Stimulated activated memory B cell treated with anti-CD40 and anti-IgM and Interleukin-4, amounts not matched to agents 10 μg/mL and 1 μg/mL and 100 μg/mL, for 72 hours (primary cell): ENCODE data around the gene CAPS.
A peak's percentile ranks its signal among the peaks of the same experiment; 100 is the strongest.
"Not testable (repeated sequence)": the region's sequence is repeated elsewhere in the genome, so short reads cannot be mapped to it uniquely, and the experiment has no call there.

Experiments
- ATAC-seq: fragments of 150-1000 bp; cut with Tn5 transposase; 2 replicates; pipeline ENCODE4 v1.10.0; 2021
- H3K27ac Mint-ChIP-seq: one replicate; pipeline ENCODE4 v1.8.0; 2022; ENCODE audit warnings: mild to moderate bottlenecking, mixed read lengths
- H3K27me3 Mint-ChIP-seq: one replicate; pipeline ENCODE4 v1.8.0; 2022; ENCODE audit warnings: mixed read lengths
- H3K36me3 Mint-ChIP-seq: one replicate; pipeline ENCODE4 v1.8.0; 2022; ENCODE audit warnings: mixed read lengths
- H3K4me1 Mint-ChIP-seq: one replicate; pipeline ENCODE4 v1.8.0; 2022; ENCODE audit warnings: mixed read lengths
- H3K4me3 Mint-ChIP-seq: one replicate; pipeline ENCODE4 v1.8.0; 2022; ENCODE audit warnings: mild to moderate bottlenecking, moderate library complexity, mixed read lengths
- H3K9me3 Mint-ChIP-seq: one replicate; pipeline ENCODE4 v1.8.0; 2022; ENCODE audit warnings: mixed read lengths

CAPS gene

DNA sequence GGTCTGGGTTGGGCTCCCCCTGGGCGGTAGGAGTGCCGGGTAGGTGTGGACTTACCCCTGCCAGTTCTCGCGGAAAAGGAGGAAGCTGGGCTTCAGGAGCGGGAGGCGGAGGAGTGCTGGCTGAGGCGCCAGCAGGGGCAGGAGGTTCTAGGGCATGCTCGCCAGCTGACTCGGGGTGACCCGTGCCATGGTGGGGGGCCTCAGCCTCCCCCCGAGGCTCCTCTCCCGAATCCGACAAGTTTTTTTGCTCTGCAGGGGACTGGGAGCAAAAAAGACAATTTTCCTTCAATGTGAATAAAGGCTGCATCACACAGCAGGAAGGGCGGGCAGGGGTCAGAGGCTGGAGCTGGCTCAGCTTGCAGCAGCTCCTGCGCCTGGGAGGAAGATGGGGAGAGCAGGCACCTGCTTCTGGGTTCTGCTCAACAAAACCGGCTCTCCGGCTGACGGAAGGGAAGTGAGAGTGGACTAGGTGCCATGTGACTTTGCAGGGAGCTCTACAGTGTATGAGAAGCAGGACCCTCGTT, 37.3 kb downstream of the CAPS start:
- Mint-ChIP-seq H3K36me3 (peaks cover 24% of the 10 kb centered on the region), H3K4me1 (peaks cover 74% of the 10 kb centered on the region), H3K9me3 (no peaks in the 10 kb centered on the region), H3K27ac (peak overlapping the region; percentile 50), H3K4me3 (peak overlapping the region; percentile 13), H3K27me3 (no peaks in the 10 kb centered on the region)
- peak; percentile 86 for ATAC-seq

DNA sequence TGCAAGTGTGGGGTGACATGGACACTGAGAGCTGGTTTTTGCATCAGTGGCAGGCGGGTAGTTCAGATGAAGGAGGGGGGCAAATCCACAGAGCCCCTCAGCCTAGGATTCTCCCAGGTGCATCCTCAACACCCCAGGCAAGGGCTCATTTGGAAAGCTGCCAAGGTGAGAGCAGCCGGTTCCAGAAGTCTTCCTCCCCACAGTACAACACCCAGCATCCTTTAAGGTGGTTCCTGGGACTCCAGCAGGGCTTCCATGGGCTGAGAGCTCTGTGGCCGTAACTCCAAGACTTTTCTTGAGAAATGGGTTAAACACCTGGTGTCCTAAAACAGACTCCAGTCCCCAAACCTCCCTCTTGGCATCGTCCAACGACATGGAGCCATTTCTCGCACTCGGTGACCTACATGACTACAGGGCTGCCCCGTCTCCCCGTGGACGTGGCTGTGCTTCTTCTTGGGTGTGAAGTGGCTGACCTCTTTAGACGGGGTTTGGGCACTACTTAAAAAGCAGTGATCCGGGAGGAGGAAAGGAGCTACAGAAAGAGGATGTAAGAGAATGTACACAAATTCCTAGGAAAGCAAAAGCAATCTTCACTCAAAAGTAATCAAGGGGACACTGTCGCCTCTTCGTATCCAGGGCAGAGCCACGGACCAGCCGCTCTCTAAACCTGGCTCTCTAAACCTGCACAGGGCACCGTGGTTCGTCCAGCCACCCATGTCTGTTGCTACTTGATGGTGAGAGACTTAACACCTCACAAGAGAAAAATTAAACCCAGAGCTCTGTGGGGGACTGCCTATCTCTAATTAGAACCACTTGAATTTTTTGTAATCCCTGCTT, 38.4 kb downstream of the CAPS start:
- no peak overlapping the region for H3K4me3 Mint-ChIP-seq
- H3K9me3 Mint-ChIP-seq, result no peaks in the 10 kb centered on the region
- no peaks in the 10 kb centered on the region for H3K27me3 Mint-ChIP-seq
- peak overlapping the region; percentile 50 for H3K27ac Mint-ChIP-seq
- H3K36me3 Mint-ChIP-seq, result peaks cover 20% of the 10 kb centered on the region
- no peak for ATAC-seq
- peaks cover 79% of the 10 kb centered on the region for H3K4me1 Mint-ChIP-seq

DNA sequence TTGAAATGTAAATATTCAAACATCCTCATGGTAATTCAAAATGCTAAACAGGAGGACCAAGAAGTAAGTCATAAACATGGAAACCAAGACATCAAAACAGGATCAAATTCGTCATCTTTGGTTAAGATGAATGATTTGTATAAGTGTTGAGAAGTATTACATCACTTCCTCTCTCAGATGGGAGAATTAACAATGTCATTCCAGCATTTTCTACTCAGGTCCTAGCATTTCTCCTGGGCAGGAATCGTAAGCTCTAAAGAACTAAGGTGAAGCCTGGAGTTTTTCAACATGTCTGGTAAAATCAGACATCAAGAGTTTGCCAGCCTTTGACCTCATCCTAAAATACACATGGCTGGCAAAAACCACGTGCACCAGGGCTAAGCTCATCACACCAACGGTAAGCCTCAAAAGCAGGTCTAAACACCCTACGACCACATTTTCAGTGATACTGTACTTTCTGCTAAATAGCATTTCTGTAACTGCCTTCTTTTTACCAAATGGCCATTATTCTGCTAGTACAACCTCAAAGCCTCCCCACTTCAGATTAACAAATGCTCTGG, 39.1 kb downstream of the CAPS start:
- Mint-ChIP-seq H3K27me3 (no peaks in the 10 kb centered on the region), H3K36me3 (peaks cover 15% of the 10 kb centered on the region)
- ATAC-seq, result no peak

DNA sequence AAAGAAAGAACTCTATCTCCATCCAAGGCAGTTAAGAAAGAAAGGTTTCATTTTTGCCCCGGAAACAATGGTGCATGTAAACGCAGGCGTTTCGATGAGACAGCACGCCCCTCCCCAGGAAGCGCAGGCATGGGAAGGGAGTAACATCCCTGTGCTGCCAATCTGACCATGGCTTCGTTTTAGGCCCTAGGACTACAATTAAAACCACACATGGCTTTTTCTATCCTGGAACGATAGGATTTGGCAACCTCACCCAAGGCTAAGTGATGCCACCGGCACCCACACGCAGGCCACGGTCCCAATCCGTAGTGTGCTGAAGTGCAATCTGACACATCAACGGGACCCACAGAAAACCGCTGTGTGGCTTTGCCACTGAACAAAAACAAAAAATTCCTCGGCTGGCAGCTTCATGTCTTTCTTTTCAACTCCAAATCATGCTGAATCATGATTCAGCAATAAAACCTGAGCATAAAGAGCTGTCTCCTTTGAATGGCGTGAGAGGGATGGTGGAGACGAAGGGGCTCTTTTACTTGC, 39.7 kb downstream of the CAPS start:
- Mint-ChIP-seq H3K4me3 (no peak overlapping the region), H3K9me3 (no peaks in the 10 kb centered on the region), H3K27ac (peak overlapping the region; percentile 29), H3K4me1 (peaks cover 74% of the 10 kb centered on the region), H3K36me3 (peaks cover 15% of the 10 kb centered on the region), H3K27me3 (no peaks in the 10 kb centered on the region)
- no peak for ATAC-seq

More for the DNA sequence above, 39.1 kb downstream of the CAPS start:
- H3K4me3 Mint-ChIP-seq, result no peak overlapping the region
- H3K4me1 Mint-ChIP-seq, result peaks cover 73% of the 10 kb centered on the region
- peak overlapping the region; percentile 29 for H3K27ac Mint-ChIP-seq
- no peaks in the 10 kb centered on the region for H3K9me3 Mint-ChIP-seq

DNA sequence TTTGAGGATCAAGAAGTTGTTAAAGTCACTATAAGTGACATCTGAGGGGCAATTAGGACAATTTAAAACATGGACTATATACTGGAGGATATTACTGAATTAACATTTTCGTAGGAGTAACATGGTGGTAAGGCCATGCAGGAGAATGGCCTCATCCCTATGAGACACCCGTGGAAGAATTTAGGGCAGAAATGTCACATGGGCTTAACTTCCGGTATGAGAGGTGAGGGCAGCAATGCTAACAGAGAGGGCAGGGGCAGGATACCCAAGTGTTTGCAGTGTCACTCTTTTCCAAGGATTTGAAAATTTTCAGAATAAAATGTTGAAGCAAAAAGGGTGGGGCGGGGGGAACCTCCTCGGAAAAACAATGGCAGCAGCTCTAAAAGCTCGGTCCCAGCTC, 40.2 kb downstream of the CAPS start:
- H3K27me3 Mint-ChIP-seq, result no peaks in the 10 kb centered on the region
- H3K27ac Mint-ChIP-seq, result peak overlapping the region; percentile 29
- ATAC-seq, result no peak
- no peaks in the 10 kb centered on the region for H3K9me3 Mint-ChIP-seq
- H3K36me3 Mint-ChIP-seq, result peaks cover 15% of the 10 kb centered on the region
- peaks cover 79% of the 10 kb centered on the region for H3K4me1 Mint-ChIP-seq
- no peak overlapping the region for H3K4me3 Mint-ChIP-seq

DNA sequence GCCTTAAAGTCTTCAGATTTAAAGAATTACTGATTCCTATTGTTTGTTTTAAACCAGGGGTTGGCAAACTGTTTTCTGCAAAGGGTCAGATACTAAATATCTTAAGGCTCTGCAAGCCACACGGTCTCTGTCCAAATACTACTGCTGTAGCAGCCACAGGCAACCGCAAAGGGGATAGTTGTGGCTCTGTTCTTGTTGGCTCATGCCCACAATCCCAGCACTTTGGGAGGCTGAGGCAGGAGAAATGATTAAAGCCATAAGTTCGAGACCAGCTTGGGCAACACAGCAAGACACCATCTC, 41.5 kb downstream of the CAPS start:
- ATAC-seq, result no peak
- Mint-ChIP-seq H3K4me3 (no peak overlapping the region), H3K4me1 (peaks cover 76% of the 10 kb centered on the region), H3K27ac (no peak overlapping the region), H3K9me3 (no peaks in the 10 kb centered on the region), H3K36me3 (peaks cover 8% of the 10 kb centered on the region), H3K27me3 (no peaks in the 10 kb centered on the region)

DNA sequence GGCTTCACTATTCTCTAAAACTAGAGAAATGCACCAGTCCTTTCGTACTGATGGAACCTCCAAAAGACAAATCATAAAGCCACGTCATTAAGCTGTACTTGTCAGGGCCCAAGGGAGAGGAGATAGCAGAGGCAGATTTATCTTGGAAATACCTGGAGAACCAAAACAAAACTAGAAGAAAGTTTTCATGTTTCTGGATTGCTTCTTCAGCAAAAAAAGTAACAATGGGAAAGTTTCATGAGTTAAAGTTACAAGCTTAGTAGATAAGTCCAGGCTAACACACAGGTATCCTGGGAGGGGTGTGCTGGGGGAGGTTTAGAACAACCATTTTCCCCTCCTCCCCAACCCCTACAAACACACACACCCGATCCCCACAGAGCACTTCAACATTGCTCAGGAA, 42.3 kb downstream of the CAPS start:
- no peaks in the 10 kb centered on the region for H3K9me3 Mint-ChIP-seq
- no peak overlapping the region for H3K4me3 Mint-ChIP-seq
- no peak overlapping the region for H3K27ac Mint-ChIP-seq

DNA sequence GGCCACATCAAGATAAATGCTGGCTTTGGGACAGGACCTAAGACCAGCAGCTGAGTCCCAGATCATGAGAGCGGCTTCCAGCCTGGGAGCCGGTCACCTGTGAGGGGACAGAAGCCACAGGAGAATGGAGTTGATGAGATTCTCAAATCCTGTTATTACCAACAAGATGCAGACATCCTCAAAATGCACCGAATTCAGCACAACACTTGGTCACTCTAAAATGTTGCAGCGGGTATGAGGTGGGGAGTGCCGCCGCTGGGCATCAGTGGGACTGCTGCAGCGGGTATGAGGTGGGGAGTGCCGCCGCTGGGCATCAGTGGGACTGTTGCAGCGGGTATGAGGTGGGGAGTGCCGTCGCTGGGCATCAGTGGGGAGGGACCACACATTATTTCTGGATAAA, 42.7 kb downstream of the CAPS start:
- Mint-ChIP-seq H3K4me3 (no peak overlapping the region), H3K36me3 (peaks cover 8% of the 10 kb centered on the region), H3K4me1 (peaks cover 73% of the 10 kb centered on the region), H3K27me3 (no peaks in the 10 kb centered on the region), H3K9me3 (no peaks in the 10 kb centered on the region), H3K27ac (no peak overlapping the region)
- ATAC-seq, result no peak

More for the DNA sequence above, 42.3 kb downstream of the CAPS start:
- no peak for ATAC-seq
- Mint-ChIP-seq H3K4me1 (peaks cover 75% of the 10 kb centered on the region), H3K27me3 (no peaks in the 10 kb centered on the region), H3K36me3 (peaks cover 8% of the 10 kb centered on the region)

DNA sequence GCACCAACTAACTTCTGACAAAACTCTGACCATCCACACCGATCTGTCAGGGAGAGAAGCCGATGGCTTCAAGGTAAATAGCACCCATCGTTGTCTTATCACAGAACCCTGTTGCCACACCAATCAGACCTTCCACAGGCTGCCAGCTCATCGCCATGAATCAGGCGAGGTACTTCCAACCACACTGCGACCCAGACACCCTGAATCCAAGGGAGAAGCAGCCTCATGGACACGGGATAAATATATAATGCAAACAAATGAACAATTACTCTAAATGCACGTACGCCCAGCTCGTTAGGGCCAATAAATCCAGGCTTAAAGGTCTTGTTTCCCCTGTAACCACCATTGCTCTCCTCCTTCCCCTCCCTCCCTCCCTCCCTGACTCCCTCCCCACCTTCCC, 43.1 kb downstream of the CAPS start:
- Mint-ChIP-seq H3K27ac (no peak overlapping the region), H3K36me3 (peaks cover 8% of the 10 kb centered on the region)

DNA sequence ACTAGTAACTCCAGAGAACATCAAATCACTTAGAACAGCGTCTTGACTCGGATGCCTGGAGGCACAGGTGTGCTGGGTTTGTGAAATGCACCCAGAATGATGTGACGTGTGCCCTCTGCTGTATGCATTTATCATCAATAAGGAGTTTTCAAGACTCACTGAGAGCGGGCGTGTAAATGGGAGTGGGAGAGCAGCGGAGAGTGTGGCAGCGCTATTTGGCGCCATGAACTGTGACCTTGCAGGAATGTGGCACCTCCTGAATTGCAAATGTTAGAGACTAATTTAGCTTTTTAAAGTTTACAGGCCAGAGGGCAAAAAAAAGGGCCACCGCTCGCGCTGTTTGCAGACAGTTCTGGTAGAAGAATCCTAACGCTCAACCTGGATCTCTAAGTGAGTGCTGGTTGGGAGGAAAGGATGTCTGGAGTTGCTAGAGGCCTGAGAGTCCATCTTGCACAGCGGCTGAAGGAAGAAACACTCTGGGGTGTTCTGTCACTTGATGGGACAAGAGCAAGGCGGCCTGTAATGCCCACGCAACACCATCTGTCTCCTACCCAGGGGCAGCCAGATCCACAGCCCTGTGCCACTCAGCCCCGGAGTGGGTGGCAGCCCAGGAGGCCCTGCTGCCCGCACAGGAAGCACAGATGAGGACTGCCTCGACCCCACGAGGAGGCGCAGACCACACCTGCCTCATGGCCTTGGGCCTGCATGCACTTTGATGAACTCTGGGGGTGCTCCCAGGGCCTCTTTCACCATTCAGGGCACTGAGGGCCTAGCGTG, 44.2 kb downstream of the CAPS start:
- peaks cover 8% of the 10 kb centered on the region for H3K36me3 Mint-ChIP-seq
- H3K27ac Mint-ChIP-seq, result peak overlapping the region; percentile 55
- no peaks in the 10 kb centered on the region for H3K27me3 Mint-ChIP-seq
- H3K4me3 Mint-ChIP-seq, result no peak overlapping the region
- ATAC-seq, result no peak
- H3K9me3 Mint-ChIP-seq, result no peaks in the 10 kb centered on the region
- H3K4me1 Mint-ChIP-seq, result peaks cover 73% of the 10 kb centered on the region

More for the DNA sequence above, 43.1 kb downstream of the CAPS start:
- ATAC-seq, result no peak
- Mint-ChIP-seq H3K4me1 (peaks cover 73% of the 10 kb centered on the region), H3K4me3 (no peak overlapping the region), H3K9me3 (no peaks in the 10 kb centered on the region), H3K27me3 (no peaks in the 10 kb centered on the region)

DNA sequence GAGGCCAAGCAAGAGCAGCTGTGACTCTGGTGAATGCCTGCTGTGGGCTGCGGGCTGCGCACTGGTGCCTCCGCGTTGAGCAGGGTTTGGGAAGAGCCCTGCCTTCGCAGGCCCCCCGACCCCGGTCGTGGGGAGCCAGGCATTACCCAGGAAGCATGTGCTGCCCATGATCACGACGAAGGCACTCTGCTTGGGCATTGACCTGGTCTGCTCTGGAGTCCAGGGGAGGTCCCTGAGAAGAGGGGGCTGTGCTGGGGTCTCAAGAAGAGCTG, 44.7 kb downstream of the CAPS start:
- Mint-ChIP-seq H3K27me3 (no peaks in the 10 kb centered on the region), H3K4me1 (peaks cover 73% of the 10 kb centered on the region), H3K36me3 (peaks cover 8% of the 10 kb centered on the region), H3K4me3 (no peak overlapping the region), H3K27ac (peak overlapping the region; percentile 55), H3K9me3 (no peaks in the 10 kb centered on the region)
- no peak for ATAC-seq

DNA sequence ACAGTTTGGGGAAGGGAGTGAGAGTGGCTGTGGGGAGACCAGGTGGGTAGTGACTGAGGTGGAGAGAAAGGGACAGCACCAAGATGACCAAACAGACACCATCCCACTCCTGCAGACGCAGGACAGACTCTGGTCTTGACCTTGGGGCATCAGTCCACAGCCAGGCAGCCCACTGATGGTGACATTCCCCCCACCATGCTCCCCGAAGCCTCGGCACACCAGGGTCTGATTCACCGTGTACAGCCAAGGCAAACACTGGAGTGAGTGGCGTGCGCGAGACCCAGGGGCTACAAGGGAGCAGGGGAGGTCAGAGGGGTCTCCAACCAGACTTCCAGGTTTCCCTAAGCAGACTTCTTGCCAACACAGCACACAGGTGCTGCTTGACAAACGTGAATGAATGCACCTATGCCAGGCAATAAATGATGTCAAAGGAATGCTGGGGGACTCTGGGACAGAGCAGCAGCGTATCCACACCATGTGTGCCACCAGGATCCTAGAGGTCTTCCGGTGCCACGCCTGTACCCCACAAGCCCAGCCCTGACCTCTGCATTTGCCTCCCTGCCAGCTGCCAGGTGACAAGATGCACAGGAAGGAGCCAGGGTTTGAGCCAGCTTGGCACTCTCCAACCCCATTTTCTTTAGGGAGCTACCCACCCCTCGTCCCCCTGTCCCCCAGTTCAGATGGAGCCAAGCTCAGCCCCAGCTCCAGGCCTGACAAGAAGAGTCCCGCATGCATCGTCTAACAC, 45.4 kb downstream of the CAPS start:
- peaks cover 6% of the 10 kb centered on the region for H3K36me3 Mint-ChIP-seq
- no peaks in the 10 kb centered on the region for H3K9me3 Mint-ChIP-seq
- peak overlapping the region; percentile 55 for H3K27ac Mint-ChIP-seq
- ATAC-seq, result no peak
- H3K27me3 Mint-ChIP-seq, result no peaks in the 10 kb centered on the region
- H3K4me3 Mint-ChIP-seq, result no peak overlapping the region
- peaks cover 73% of the 10 kb centered on the region for H3K4me1 Mint-ChIP-seq

DNA sequence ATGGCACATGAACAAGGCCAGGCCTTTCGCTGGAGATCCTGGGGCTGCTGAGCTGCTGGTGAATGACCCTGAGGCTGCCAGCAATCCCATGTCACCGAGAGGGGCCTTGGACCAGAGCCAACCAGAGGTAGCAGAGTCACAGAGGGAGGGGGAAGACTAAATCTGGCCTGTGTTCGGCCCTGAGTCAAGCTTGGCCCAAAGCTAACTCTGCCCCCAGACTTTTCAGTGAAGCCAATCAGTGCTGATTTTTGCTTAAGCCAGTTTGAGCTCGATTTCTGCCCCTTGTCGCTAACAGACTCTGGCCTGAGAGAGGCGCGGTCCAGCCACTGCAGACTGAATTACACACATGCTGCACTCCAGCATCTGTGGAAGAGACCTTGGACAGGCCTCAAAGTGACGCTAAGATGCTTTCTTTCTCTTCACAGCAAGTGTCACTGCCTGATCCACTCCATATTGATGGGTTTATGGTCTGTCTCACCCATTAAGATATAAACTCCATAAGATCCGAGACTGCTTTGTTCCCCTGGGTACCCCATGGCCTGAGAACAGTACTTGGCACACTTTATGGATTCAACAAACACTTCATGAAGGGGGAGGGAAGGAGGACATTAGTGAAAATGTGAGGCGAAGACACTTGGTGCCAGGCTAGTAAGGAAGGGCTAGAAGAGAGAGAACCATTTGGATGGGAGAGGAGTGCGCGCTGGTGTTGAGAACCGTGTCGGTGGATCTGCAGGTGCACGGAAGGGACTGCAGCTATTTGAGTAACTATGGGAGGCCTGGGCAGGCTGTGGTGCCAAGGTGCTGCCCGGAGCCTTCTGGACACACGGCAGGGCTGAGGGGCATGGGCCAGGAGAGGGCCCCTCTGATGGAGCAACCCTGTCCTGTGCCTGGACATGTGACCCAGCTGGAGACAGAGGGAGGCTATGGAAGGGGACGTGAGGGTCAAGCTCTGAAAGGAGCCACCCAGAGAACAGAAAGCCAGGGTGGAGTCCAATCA, 46.2 kb downstream of the CAPS start:
- no peaks in the 10 kb centered on the region for H3K27me3 Mint-ChIP-seq
- no peak overlapping the region for H3K4me3 Mint-ChIP-seq
- H3K36me3 Mint-ChIP-seq, result peaks cover 6% of the 10 kb centered on the region
- H3K4me1 Mint-ChIP-seq, result peaks cover 78% of the 10 kb centered on the region
- peak overlapping the region; percentile 25 for H3K27ac Mint-ChIP-seq
- no peaks in the 10 kb centered on the region for H3K9me3 Mint-ChIP-seq
- no peak for ATAC-seq

DNA sequence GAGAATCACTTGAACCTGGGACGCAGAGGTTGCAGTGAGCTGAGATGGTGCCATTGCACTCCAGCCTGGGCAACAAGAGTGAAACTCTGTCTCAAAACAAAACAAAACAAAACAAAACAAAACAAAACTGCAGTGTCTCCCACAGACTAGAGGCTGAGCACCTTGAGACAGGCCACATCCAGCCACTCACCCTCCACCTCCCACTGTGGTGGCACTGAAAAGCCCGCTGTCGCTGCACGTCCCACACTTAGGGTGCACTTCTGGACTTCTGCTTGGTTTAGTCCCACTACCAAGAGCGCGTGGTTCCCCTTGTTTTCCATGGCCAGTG, 47.6 kb downstream of the CAPS start:
- not testable (repeated sequence) for H3K27me3 Mint-ChIP-seq, H3K36me3 Mint-ChIP-seq, H3K9me3 Mint-ChIP-seq, ATAC-seq
- H3K4me1 Mint-ChIP-seq, result peaks cover 75% of the 10 kb centered on the region
- H3K4me3 Mint-ChIP-seq, result peak overlapping the region; percentile 51
- H3K27ac Mint-ChIP-seq, result peak overlapping the region; percentile 86
